ENCODE results near the gene IFI16. TPM values are rescaled to one million over a fixed set of nuclear protein-coding genes. Genes with fewer than 3 reads are reported as not detected.
"Not testable (repeated sequence)": the region's sequence is repeated elsewhere in the genome, so short reads cannot be mapped to it uniquely, and the experiment has no call there.

The IFI16 gene
- total RNA-seq, 8 experiments from 2014 or later: 16.1 to 179 (median 40.5) TPM

- WGBS, 10 experiments: 0 to 100% (median 73%) methylated on average over 1 to 5 of the region's 5 CpGs
- H3K27ac ChIP-seq: no peak overlapping the region
- no peak for ATAC-seq (replicated peaks in 6 of 8)
- H3K4me1 ChIP-seq (replicated peaks in 1 of 2): peaks cover 2 to 7% of the 10 kb centered on the region in 2 donors
- in situ Hi-C loops (cut with MboI; ENCODE audit: low pct_unique_long_range_greater_than_20kb in 2 of 9, low sequenced_read_pairs in 9 of 9, unreplicated experiment in 9 of 9): loop anchor here in 1 of 9 experiments (25.0 kb wide), 1 partner anchor 460 kb away; no protein-coding TSS in a partner anchor
- H3K4me3 ChIP-seq: no peak overlapping the region
Observed at GRCh38 chr1:158996998-158997397, 12.7 kb upstream of the IFI16 start.

GRCh38 chr1:158998037-158998780 is 11.5 kb upstream of the IFI16 start:
- WGBS, 10 experiments: 24 to 54% (median 47%) methylated on average over 4 to 6 of the region's 6 CpGs
- ATAC-seq (replicated peaks in 6 of 8): no peak
- Histone ChIP-seq H3K4me3 (peak overlapping the region in 4 of 5 donors; percentile 32 to 48 (median 45)), H3K4me1 (replicated peaks in 1 of 2) (peaks cover 2 to 8% of the 10 kb centered on the region in 2 donors), H3K27ac (no peak overlapping the region)
- in situ Hi-C loops (cut with MboI; ENCODE audit: low pct_unique_long_range_greater_than_20kb in 2 of 9, low sequenced_read_pairs in 9 of 9, unreplicated experiment in 9 of 9): loop anchor here in 1 of 9 experiments (25.0 kb wide), 1 partner anchor 461 kb away; no protein-coding TSS in a partner anchor

- H3K4me3 ChIP-seq: peak overlapping the region; percentile 32 to 48 (median 44)
- H3K4me1 ChIP-seq (replicated peaks in 1 of 2): peaks cover 2 to 8% of the 10 kb centered on the region in 2 donors
- peak in 3 of 8 experiments; percentile 4 to 10 (median 9) for ATAC-seq (replicated peaks in 6 of 8)
- in situ Hi-C loops (cut with MboI; ENCODE audit: low pct_unique_long_range_greater_than_20kb in 2 of 9, low sequenced_read_pairs in 9 of 9, unreplicated experiment in 9 of 9): loop anchor here in 1 of 9 experiments (25.0 kb wide), 1 partner anchor 461 kb away; no protein-coding TSS in a partner anchor
- peak overlapping the region; percentile 71 to 75 for H3K27ac ChIP-seq
- 0 to 10% (median 2%) methylated on average over 2 to 13 of the region's 13 CpGs; no CpG with 5 or more reads in 1 of the 10 experiments for WGBS, 10 experiments
Observed at GRCh38 chr1:158998781-158999161, 10.9 kb upstream of the IFI16 start.

GRCh38 chr1:158999316-159000069 is 10.2 kb upstream of the IFI16 start:
- ATAC-seq (replicated peaks in 6 of 8): peak; percentile 87 to 97 (median 96)
- 0 to 6% (median 1%) methylated on average over 3 to 11 of the region's 11 CpGs for WGBS, 10 experiments
- in situ Hi-C loops (cut with MboI; ENCODE audit: low pct_unique_long_range_greater_than_20kb in 2 of 9, low sequenced_read_pairs in 9 of 9, unreplicated experiment in 9 of 9): loop anchor here in 1 of 9 experiments (25.0 kb wide), 1 partner anchor 462 kb away; no protein-coding TSS in a partner anchor

GRCh38 chr1:159000070-159000409 is 9.7 kb upstream of the IFI16 start:
- Histone ChIP-seq H3K4me1 (replicated peaks in 1 of 2) (peaks cover 2 to 8% of the 10 kb centered on the region in 2 donors), H3K27ac (peak overlapping the region; percentile 62 to 81), H3K4me3 (peak overlapping the region; percentile 32 to 48 (median 44))
- ATAC-seq (replicated peaks in 6 of 8): peak in 6 of 8 experiments; percentile 22 to 59 (median 51)
- in situ Hi-C loops (cut with MboI; ENCODE audit: low pct_unique_long_range_greater_than_20kb in 2 of 9, low sequenced_read_pairs in 9 of 9, unreplicated experiment in 9 of 9): no loop called here
- WGBS, 10 experiments: 0 to 7% (median 0%) methylated on average over 2 to 6 of the region's 6 CpGs; no CpG with 5 or more reads in 1 of the 10 experiments

More at GRCh38 chr1:158999316-159000069, 10.2 kb upstream of the IFI16 start:
- Histone ChIP-seq H3K27ac (peak overlapping the region; percentile 75 to 81), H3K4me1 (replicated peaks in 1 of 2) (peaks cover 2 to 8% of the 10 kb centered on the region in 2 donors), H3K4me3 (peak overlapping the region; percentile 32 to 48 (median 44))

GRCh38 chr1:159000625-159001024 is 9.1 kb upstream of the IFI16 start:
- 0 to 20% (median 0%) methylated on average over 1 of the region's 1 CpG; no CpG with 5 or more reads in 5 of the 10 experiments for WGBS, 10 experiments
- in situ Hi-C loops (cut with MboI; ENCODE audit: low pct_unique_long_range_greater_than_20kb in 2 of 9, low sequenced_read_pairs in 9 of 9, unreplicated experiment in 9 of 9): no loop called here
- Histone ChIP-seq H3K4me1 (replicated peaks in 1 of 2) (peaks cover 7 to 13% of the 10 kb centered on the region in 2 donors), H3K27ac (peak overlapping the region; percentile 62 to 81), H3K4me3 (peak overlapping the region; percentile 32 to 48 (median 44))
- peak; percentile 32 to 60 (median 52) for ATAC-seq (replicated peaks in 6 of 8)

GRCh38 chr1:159005161-159005560 is 4.5 kb upstream of the IFI16 start:
- peaks cover 26 to 35% of the 10 kb centered on the region in 2 donors for H3K4me1 ChIP-seq (replicated peaks in 1 of 2)
- H3K4me3 ChIP-seq: no peak overlapping the region
- in situ Hi-C loops (cut with MboI; ENCODE audit: low pct_unique_long_range_greater_than_20kb in 2 of 9, low sequenced_read_pairs in 9 of 9, unreplicated experiment in 9 of 9): no loop called here
- no peak overlapping the region for H3K27ac ChIP-seq
- peak in 1 of 8 experiments; percentile 2 for ATAC-seq (replicated peaks in 6 of 8)

GRCh38 chr1:159005676-159006075 is 4.0 kb upstream of the IFI16 start:
- Histone ChIP-seq H3K27ac (peak overlapping the region; percentile 6 to 44), H3K4me3 (peak overlapping the region in 2 of 5 donors; percentile 4 to 15), H3K4me1 (replicated peaks in 1 of 2) (peaks cover 26 to 35% of the 10 kb centered on the region in 2 donors)
- 11 to 50% (median 37%) methylated on average over 1 to 4 of the region's 6 CpGs; no CpG with 5 or more reads in 3 of the 10 experiments for WGBS, 10 experiments
- peak; percentile 18 to 72 (median 56) for ATAC-seq (replicated peaks in 6 of 8)
- in situ Hi-C loops (cut with MboI; ENCODE audit: low pct_unique_long_range_greater_than_20kb in 2 of 9, low sequenced_read_pairs in 9 of 9, unreplicated experiment in 9 of 9): no loop called here

- H3K4me3 ChIP-seq: peak overlapping the region in 2 of 5 donors; percentile 4 to 15
- in situ Hi-C loops (cut with MboI; ENCODE audit: low pct_unique_long_range_greater_than_20kb in 2 of 9, low sequenced_read_pairs in 9 of 9, unreplicated experiment in 9 of 9); ATAC-seq (replicated peaks in 6 of 8): not testable (repeated sequence)
- WGBS, 10 experiments: 4 to 78% (median 17%) methylated on average over 2 to 11 of the region's 11 CpGs; no CpG with 5 or more reads in 1 of the 10 experiments
- H3K27ac ChIP-seq: peak overlapping the region; percentile 6 to 44
- H3K4me1 ChIP-seq (replicated peaks in 1 of 2): peaks cover 23 to 29% of the 10 kb centered on the region in 2 donors
Observed at GRCh38 chr1:159006210-159006807, 3.4 kb upstream of the IFI16 start.

- in situ Hi-C loops (cut with MboI; ENCODE audit: low pct_unique_long_range_greater_than_20kb in 2 of 9, low sequenced_read_pairs in 9 of 9, unreplicated experiment in 9 of 9): no loop called here
- H3K27ac ChIP-seq: no peak overlapping the region
- ATAC-seq (replicated peaks in 6 of 8): no peak
- no peak overlapping the region for H3K4me3 ChIP-seq
- peaks cover 28 to 32% of the 10 kb centered on the region in 2 donors for H3K4me1 ChIP-seq (replicated peaks in 1 of 2)
Observed at GRCh38 chr1:159007726-159008125, 2.0 kb upstream of the IFI16 start.

GRCh38 chr1:159008744-159009188 is 941 bp upstream of the IFI16 start:
- Histone ChIP-seq H3K27ac (no peak overlapping the region), H3K4me3 (no peak overlapping the region), H3K4me1 (replicated peaks in 1 of 2) (peaks cover 30 to 32% of the 10 kb centered on the region in 2 donors)
- WGBS, 10 experiments: 11 to 100% (median 86%) methylated on average over 1 to 4 of the region's 4 CpGs; no CpG with 5 or more reads in 1 of the 10 experiments
- in situ Hi-C loops (cut with MboI; ENCODE audit: low pct_unique_long_range_greater_than_20kb in 2 of 9, low sequenced_read_pairs in 9 of 9, unreplicated experiment in 9 of 9): no loop called here
- no peak for ATAC-seq (replicated peaks in 6 of 8)

- peaks cover 30 to 32% of the 10 kb centered on the region in 2 donors for H3K4me1 ChIP-seq (replicated peaks in 1 of 2)
- 0 to 100% (median 81%) methylated on average over 1 to 2 of the region's 2 CpGs for WGBS, 10 experiments
- in situ Hi-C loops (cut with MboI; ENCODE audit: low pct_unique_long_range_greater_than_20kb in 2 of 9, low sequenced_read_pairs in 9 of 9, unreplicated experiment in 9 of 9): no loop called here
- peak in 3 of 8 experiments; percentile 7 to 17 (median 15) for ATAC-seq (replicated peaks in 6 of 8)
- no peak overlapping the region for H3K27ac ChIP-seq
- H3K4me3 ChIP-seq: peak overlapping the region in 1 of 5 donors; percentile 35
Observed at GRCh38 chr1:159009287-159009686, 420 bp upstream of the IFI16 start.
